A549 (cell line): ENCODE data around the gene LINC01488.

Experiments used
- MAFK ChIP-seq: fragments of 450-650 bp; IDR thresholded peaks from 2 replicates; pipeline ENCODE4 v1.6.1; 2014; ENCODE audit not compliant: partially characterized antibody
- RFX5 ChIP-seq: fragments of 450-650 bp; IDR thresholded peaks from 2 replicates; pipeline ENCODE4 v1.7.1; 2014; ENCODE audit warnings: antibody characterized with exemption, mild to moderate bottlenecking, moderate library complexity

GRCh38 chr11:69510471-69511357 is 29.3 kb downstream of the LINC01488 start:
- TF ChIP-seq RFX5: no peak
- no peak for TF ChIP-seq MAFK
